GM18519 (cell line): ENCODE results near the gene CLTC.

Source experiments
- ATAC-seq: cut with Tn5 transposase; IDR thresholded peaks from one replicate; pipeline ENCODE4 v1.9.1; 2021; ENCODE audit warnings: mild to moderate bottlenecking, moderate library complexity; ENCODE audit not compliant: unreplicated experiment, low FRiP score

Gene CLTC

GRCh38 chr17:59719526-59719925 is 99.8 kb downstream of the CLTC start:
- ATAC-seq, result no peak

GRCh38 chr17:59722623-59723022 is 102.9 kb downstream of the CLTC start:
- no peak for ATAC-seq

- ATAC-seq, result no peak
These were observed 103.3 kb downstream of the CLTC start for GRCh38 chr17:59723041-59723440.

GRCh38 chr17:59723607-59724006 is 103.9 kb downstream of the CLTC start:
- ATAC-seq, result no peak

GRCh38 chr17:59725691-59726090 is 106.0 kb downstream of the CLTC start:
- ATAC-seq, result no peak

GRCh38 chr17:59727817-59728533 is 108.3 kb downstream of the CLTC start:
- no peak for ATAC-seq

GRCh38 chr17:59730268-59730834 is 110.7 kb downstream of the CLTC start:
- no peak for ATAC-seq

GRCh38 chr17:59733697-59734096 is 114.0 kb downstream of the CLTC start:
- no peak for ATAC-seq

GRCh38 chr17:59734226-59734625 is 114.5 kb downstream of the CLTC start:
- no peak for ATAC-seq

GRCh38 chr17:59737324-59737723 is 117.6 kb downstream of the CLTC start:
- no peak for ATAC-seq

- no peak for ATAC-seq
These were observed 124.1 kb downstream of the CLTC start for GRCh38 chr17:59743842-59744241.

GRCh38 chr17:59745040-59745439 is 125.3 kb downstream of the CLTC start:
- no peak for ATAC-seq
